ENCODE measurements around the gene ARHGEF7.

Gene ARHGEF7

GRCh38 chr13:111330066-111330610, 215.0 kb downstream of the ARHGEF7 start:
- DNase-seq (no peak), ATAC-seq (replicated peaks) (no peak)
- Mint-ChIP-seq H3K9me3 (no peaks in the 10 kb centered on the region), H3K27ac (no peak overlapping the region), H3K27me3 (peaks cover 0 to 6% of the 10 kb centered on the region in 2 donors), H3K4me3 (no peak overlapping the region), H3K4me1 (ENCODE audit: low read depth in 2 of 2) (no peaks in the 10 kb centered on the region), H3K36me3 (ENCODE audit: insufficient read depth) (peaks cover 3% of the 10 kb centered on the region)

- H3K27ac Mint-ChIP-seq: no peak overlapping the region
- no peak for ATAC-seq (replicated peaks)
Measured at GRCh38 chr13:111335298-111335697, 220.2 kb downstream of the ARHGEF7 start.

GRCh38 chr13:111336666-111337065, 221.6 kb downstream of the ARHGEF7 start:
- H3K36me3 Mint-ChIP-seq (ENCODE audit: insufficient read depth): no peaks in the 10 kb centered on the region
- H3K27ac Mint-ChIP-seq: no peak overlapping the region
- no peak overlapping the region for H3K4me3 Mint-ChIP-seq
- no peak for ATAC-seq (replicated peaks)
- no peak for DNase-seq
- no peaks in the 10 kb centered on the region for H3K9me3 Mint-ChIP-seq
- no peaks in the 10 kb centered on the region for H3K4me1 Mint-ChIP-seq (ENCODE audit: low read depth in 2 of 2)
- H3K27me3 Mint-ChIP-seq: peaks cover 0 to 6% of the 10 kb centered on the region in 2 donors

More at GRCh38 chr13:111335298-111335697, 220.2 kb downstream of the ARHGEF7 start:
- DNase-seq: no peak
- H3K9me3 Mint-ChIP-seq: no peaks in the 10 kb centered on the region
- H3K36me3 Mint-ChIP-seq (ENCODE audit: insufficient read depth): no peaks in the 10 kb centered on the region
- H3K4me3 Mint-ChIP-seq: no peak overlapping the region
- peaks cover 0 to 6% of the 10 kb centered on the region in 2 donors for H3K27me3 Mint-ChIP-seq
- no peaks in the 10 kb centered on the region for H3K4me1 Mint-ChIP-seq (ENCODE audit: low read depth in 2 of 2)

- ATAC-seq (replicated peaks): no peak
- no peaks in the 10 kb centered on the region for H3K36me3 Mint-ChIP-seq (ENCODE audit: insufficient read depth)
- no peak for DNase-seq
Measured at GRCh38 chr13:111337206-111337605, 222.1 kb downstream of the ARHGEF7 start.

GRCh38 chr13:111337741-111338140, 222.6 kb downstream of the ARHGEF7 start:
- no peaks in the 10 kb centered on the region for H3K4me1 Mint-ChIP-seq (ENCODE audit: low read depth in 2 of 2)

More at GRCh38 chr13:111337206-111337605, 222.1 kb downstream of the ARHGEF7 start:
- H3K4me1 Mint-ChIP-seq (ENCODE audit: low read depth in 2 of 2): no peaks in the 10 kb centered on the region
- H3K9me3 Mint-ChIP-seq: no peaks in the 10 kb centered on the region
- peaks cover 0 to 6% of the 10 kb centered on the region in 2 donors for H3K27me3 Mint-ChIP-seq
- H3K4me3 Mint-ChIP-seq: no peak overlapping the region
- no peak overlapping the region for H3K27ac Mint-ChIP-seq

GRCh38 chr13:111338841-111339240, 223.7 kb downstream of the ARHGEF7 start:
- no peaks in the 10 kb centered on the region for H3K9me3 Mint-ChIP-seq
- no peak overlapping the region for H3K4me3 Mint-ChIP-seq
- DNase-seq: no peak
- no peak overlapping the region for H3K27ac Mint-ChIP-seq
- no peaks in the 10 kb centered on the region for H3K36me3 Mint-ChIP-seq (ENCODE audit: insufficient read depth)
- H3K27me3 Mint-ChIP-seq: no peaks in the 10 kb centered on the region
- no peaks in the 10 kb centered on the region for H3K4me1 Mint-ChIP-seq (ENCODE audit: low read depth in 2 of 2)
- ATAC-seq (replicated peaks): no peak

More at GRCh38 chr13:111337741-111338140, 222.6 kb downstream of the ARHGEF7 start:
- Mint-ChIP-seq H3K27me3 (peaks cover 0 to 6% of the 10 kb centered on the region in 2 donors), H3K9me3 (no peaks in the 10 kb centered on the region), H3K27ac (no peak overlapping the region), H3K36me3 (ENCODE audit: insufficient read depth) (no peaks in the 10 kb centered on the region), H3K4me3 (no peak overlapping the region)
- ATAC-seq (replicated peaks) (no peak), DNase-seq (no peak)

GRCh38 chr13:111339366-111340143, 224.4 kb downstream of the ARHGEF7 start:
- H3K27ac Mint-ChIP-seq: no peak overlapping the region
- H3K4me3 Mint-ChIP-seq: no peak overlapping the region
- no peaks in the 10 kb centered on the region for H3K4me1 Mint-ChIP-seq (ENCODE audit: low read depth in 2 of 2)
- no peak for DNase-seq
- no peaks in the 10 kb centered on the region for H3K27me3 Mint-ChIP-seq
- no peaks in the 10 kb centered on the region for H3K9me3 Mint-ChIP-seq
- ATAC-seq (replicated peaks): no peak
- H3K36me3 Mint-ChIP-seq (ENCODE audit: insufficient read depth): no peaks in the 10 kb centered on the region

- Mint-ChIP-seq H3K27me3 (no peaks in the 10 kb centered on the region), H3K36me3 (ENCODE audit: insufficient read depth) (no peaks in the 10 kb centered on the region), H3K27ac (peak overlapping the region in 1 of 2 donors; percentile 66), H3K4me1 (ENCODE audit: low read depth in 2 of 2) (no peaks in the 10 kb centered on the region), H3K4me3 (no peak overlapping the region), H3K9me3 (no peaks in the 10 kb centered on the region)
- ATAC-seq (replicated peaks) (no peak), DNase-seq (no peak)
Measured at GRCh38 chr13:111341886-111342285, 226.8 kb downstream of the ARHGEF7 start.

- Mint-ChIP-seq H3K4me1 (ENCODE audit: low read depth in 2 of 2) (no peaks in the 10 kb centered on the region), H3K4me3 (no peak overlapping the region), H3K27ac (peak overlapping the region in 1 of 2 donors; percentile 66), H3K9me3 (no peaks in the 10 kb centered on the region), H3K36me3 (ENCODE audit: insufficient read depth) (no peaks in the 10 kb centered on the region), H3K27me3 (no peaks in the 10 kb centered on the region)
- ATAC-seq (replicated peaks) (no peak), DNase-seq (no peak)
Measured at GRCh38 chr13:111342721-111343120, 227.6 kb downstream of the ARHGEF7 start.

- Mint-ChIP-seq H3K36me3 (ENCODE audit: insufficient read depth) (no peaks in the 10 kb centered on the region), H3K4me1 (ENCODE audit: low read depth in 2 of 2) (no peaks in the 10 kb centered on the region), H3K27me3 (no peaks in the 10 kb centered on the region), H3K27ac (no peak overlapping the region), H3K9me3 (no peaks in the 10 kb centered on the region), H3K4me3 (no peak overlapping the region)
- DNase-seq: no peak
- no peak for ATAC-seq (replicated peaks)
Measured at GRCh38 chr13:111343186-111343805, 228.2 kb downstream of the ARHGEF7 start.

- Mint-ChIP-seq H3K27ac (no peak overlapping the region), H3K9me3 (no peaks in the 10 kb centered on the region), H3K27me3 (no peaks in the 10 kb centered on the region), H3K36me3 (ENCODE audit: insufficient read depth) (no peaks in the 10 kb centered on the region), H3K4me1 (ENCODE audit: low read depth in 2 of 2) (no peaks in the 10 kb centered on the region), H3K4me3 (no peak overlapping the region)
- DNase-seq (no peak), ATAC-seq (replicated peaks) (no peak)
Measured at GRCh38 chr13:111344471-111345191, 229.5 kb downstream of the ARHGEF7 start.

- DNase-seq (no peak), ATAC-seq (replicated peaks) (no peak)
- H3K36me3 Mint-ChIP-seq (ENCODE audit: insufficient read depth): no peaks in the 10 kb centered on the region
- H3K27me3 Mint-ChIP-seq: peaks cover 0 to 4% of the 10 kb centered on the region in 2 donors
- H3K27ac Mint-ChIP-seq: no peak overlapping the region
- no peaks in the 10 kb centered on the region for H3K9me3 Mint-ChIP-seq
- H3K4me1 Mint-ChIP-seq (ENCODE audit: low read depth in 2 of 2): no peaks in the 10 kb centered on the region
- H3K4me3 Mint-ChIP-seq: no peak overlapping the region
Measured at GRCh38 chr13:111345682-111346081, 230.6 kb downstream of the ARHGEF7 start.

GRCh38 chr13:111346101-111346680, 231.1 kb downstream of the ARHGEF7 start:
- H3K36me3 Mint-ChIP-seq (ENCODE audit: insufficient read depth): no peaks in the 10 kb centered on the region

More at GRCh38 chr13:111346101-111346680, 231.1 kb downstream of the ARHGEF7 start:
- DNase-seq (no peak), ATAC-seq (replicated peaks) (no peak)
- no peaks in the 10 kb centered on the region for H3K4me1 Mint-ChIP-seq (ENCODE audit: low read depth in 2 of 2)
- H3K27me3 Mint-ChIP-seq: peaks cover 0 to 6% of the 10 kb centered on the region in 2 donors
- no peaks in the 10 kb centered on the region for H3K9me3 Mint-ChIP-seq
- H3K4me3 Mint-ChIP-seq: no peak overlapping the region
- H3K27ac Mint-ChIP-seq: no peak overlapping the region

All from effector memory CD8-positive, alpha-beta T cell (primary cell).